ENCODE results near the gene GAL3ST3. TPM values are rescaled to one million over a fixed set of nuclear protein-coding genes. Genes with fewer than 3 reads are reported as not detected.
A peak's percentile ranks its signal among the peaks of the same experiment; 100 is the strongest.
"Not testable (repeated sequence)": the region's sequence is repeated elsewhere in the genome, so short reads cannot be mapped to it uniquely, and the experiment has no call there.

GAL3ST3 gene
- total RNA-seq, 1 donor from 2014 or later, result 0.18 TPM

DNA sequence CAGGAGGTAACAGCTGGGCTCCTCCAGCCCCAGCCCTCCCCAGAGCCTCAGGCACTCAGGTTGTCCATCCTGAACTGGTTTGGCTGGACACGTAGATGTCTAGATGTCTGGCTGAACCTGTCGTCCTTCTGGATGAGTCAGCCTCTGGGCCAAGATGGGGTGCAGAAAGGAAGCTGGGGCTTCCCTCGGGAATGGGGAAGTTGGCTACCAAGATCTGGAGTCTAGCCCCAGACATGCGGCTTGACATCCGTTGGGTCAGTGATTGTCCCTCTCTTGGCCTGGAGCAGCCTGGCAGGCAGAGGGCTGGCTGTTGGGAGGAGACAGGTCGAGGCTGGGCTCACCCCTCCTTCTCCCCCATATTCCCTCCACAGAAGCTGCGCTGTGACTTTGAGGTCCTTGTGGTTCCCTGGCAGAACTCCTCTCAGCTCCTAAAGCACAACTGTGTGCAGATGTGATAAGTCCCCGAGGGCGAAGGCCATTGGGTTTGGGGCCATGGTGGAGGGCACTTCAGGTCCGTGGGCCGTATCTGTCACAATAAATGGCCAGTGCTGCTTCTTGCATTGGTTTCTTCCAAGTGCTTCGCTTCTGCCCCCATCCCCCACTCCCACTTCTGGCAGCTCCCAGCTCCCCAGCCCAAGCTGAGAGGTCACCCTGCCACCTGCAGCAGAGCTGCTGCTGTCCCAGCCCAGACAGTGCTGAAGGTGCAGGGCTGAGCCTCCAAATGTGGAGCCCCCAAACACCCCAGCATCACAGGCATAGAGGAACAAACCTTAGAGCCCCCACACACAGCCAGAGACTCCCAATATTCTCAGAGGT lies 35.8 kb downstream of the GAL3ST3 start:
- Mint-ChIP-seq H3K36me3 (ENCODE audit: low read depth) (no peaks in the 10 kb centered on the region), H3K27ac (no peak overlapping the region), H3K9me3 (no peaks in the 10 kb centered on the region), H3K4me3 (ENCODE audit: low read depth) (no peak overlapping the region), H3K4me1 (ENCODE audit: low read depth) (peaks cover 3% of the 10 kb centered on the region), H3K27me3 (ENCODE audit: low read depth) (peaks cover 19% of the 10 kb centered on the region)
- no peak for DNase-seq (ENCODE audit: low spot score)
- intact Hi-C loops (cut with micrococcal nuclease), result no loop called here

DNA sequence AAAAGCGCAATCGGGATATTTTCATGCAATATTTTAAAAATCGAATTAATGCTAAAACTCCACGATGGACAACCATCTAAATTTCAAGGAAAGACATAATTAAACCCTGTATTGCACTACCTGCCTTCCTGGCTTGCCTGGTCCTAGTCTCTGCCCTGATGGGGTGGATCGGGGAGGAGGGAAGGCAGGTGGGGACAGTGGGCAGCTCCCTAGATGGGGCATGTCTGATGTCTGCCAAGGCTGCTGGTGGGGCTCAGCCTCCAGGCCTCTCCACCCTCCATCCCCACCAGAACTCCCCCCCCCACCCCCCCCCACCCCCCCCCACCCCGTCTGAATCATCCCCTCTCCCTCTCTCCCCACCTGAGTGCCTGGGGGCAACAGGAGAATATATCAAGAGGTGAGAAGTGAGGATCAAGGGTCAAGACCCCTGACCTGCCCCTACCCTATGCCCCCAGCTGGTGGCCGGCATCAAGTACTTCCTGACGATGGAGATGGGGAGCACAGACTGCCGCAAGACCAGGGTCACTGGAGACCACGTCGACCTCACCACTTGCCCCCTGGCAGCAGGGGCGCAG lies 36.5 kb downstream of the GAL3ST3 start:
- peaks cover under 1% of the 10 kb centered on the region for H3K4me1 Mint-ChIP-seq (ENCODE audit: low read depth)
- H3K9me3 Mint-ChIP-seq, result no peaks in the 10 kb centered on the region
- H3K27me3 Mint-ChIP-seq (ENCODE audit: low read depth), result peaks cover 19% of the 10 kb centered on the region
- no peak for DNase-seq (ENCODE audit: low spot score)
- H3K27ac Mint-ChIP-seq, result no peak overlapping the region
- H3K4me3 Mint-ChIP-seq (ENCODE audit: low read depth), result no peak overlapping the region
- intact Hi-C loops (cut with micrococcal nuclease), result no loop called here
- no peaks in the 10 kb centered on the region for H3K36me3 Mint-ChIP-seq (ENCODE audit: low read depth)

DNA sequence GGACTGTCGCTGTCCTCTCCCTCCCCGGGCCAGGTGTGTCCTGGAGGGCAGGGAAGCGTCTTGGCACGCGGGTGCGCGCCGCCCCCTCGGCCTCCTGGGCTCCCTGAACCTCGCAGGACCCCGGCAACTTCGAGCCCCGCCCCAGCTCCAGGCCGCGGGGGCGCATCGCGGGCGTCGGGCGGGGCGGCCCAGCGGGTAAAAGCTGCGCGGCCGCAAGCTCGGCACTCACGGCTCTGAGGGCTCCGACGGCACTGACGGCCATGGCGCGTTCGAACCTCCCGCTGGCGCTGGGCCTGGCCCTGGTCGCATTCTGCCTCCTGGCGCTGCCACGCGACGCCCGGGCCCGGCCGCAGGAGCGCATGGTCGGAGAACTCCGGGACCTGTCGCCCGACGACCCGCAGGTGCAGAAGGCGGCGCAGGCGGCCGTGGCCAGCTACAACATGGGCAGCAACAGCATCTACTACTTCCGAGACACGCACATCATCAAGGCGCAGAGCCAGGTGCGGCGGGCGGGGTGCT lies 37.1 kb downstream of the GAL3ST3 start, which contains the start of gene CST6:
CST6 (plus strand) TSS at position 224 of the 519 bp plus-strand sequence; CDS start at position 261, 37 bp downstream.
- intact Hi-C loops (cut with micrococcal nuclease), result no loop called here
- no peaks in the 10 kb centered on the region for H3K9me3 Mint-ChIP-seq
- no peak within 1 kb of the TSS for H3K27ac Mint-ChIP-seq
- no peak for DNase-seq (ENCODE audit: low spot score)
- H3K4me3 Mint-ChIP-seq (ENCODE audit: low read depth), result no peak within 1 kb of the TSS
- H3K27me3 Mint-ChIP-seq (ENCODE audit: low read depth), result peaks cover 19% of the 10 kb centered on the region
- no peaks in the 10 kb centered on the region for H3K36me3 Mint-ChIP-seq (ENCODE audit: low read depth)
- no peaks in the 10 kb centered on the region for H3K4me1 Mint-ChIP-seq (ENCODE audit: low read depth)

DNA sequence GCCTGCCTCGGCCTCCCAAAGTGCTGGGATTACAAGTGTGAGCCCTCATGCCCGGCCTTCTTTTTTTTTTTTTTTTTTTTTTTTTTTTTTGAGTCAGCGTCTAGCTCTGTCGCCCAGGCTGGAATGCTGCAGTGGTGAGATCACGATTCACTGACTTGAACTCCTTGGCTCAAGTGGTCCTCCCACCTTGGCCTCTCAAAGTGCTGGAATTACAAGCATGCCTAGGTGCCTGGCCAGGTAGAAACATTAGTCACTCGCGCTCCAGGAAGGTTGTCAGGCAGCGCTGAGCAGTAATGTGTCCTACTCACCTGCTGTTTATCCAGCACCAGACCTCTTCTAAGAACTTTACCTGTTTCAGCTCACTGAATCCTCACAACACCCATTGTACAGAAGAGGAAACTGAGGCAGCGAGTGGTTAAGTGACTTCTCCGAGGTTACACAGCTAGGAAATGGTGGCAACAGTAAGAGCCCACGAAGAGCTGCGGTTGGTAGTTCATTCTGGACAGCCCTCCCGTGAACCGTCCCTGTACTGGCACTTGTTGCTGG lies 37.6 kb downstream of the GAL3ST3 start:
- Mint-ChIP-seq H3K9me3 (no peaks in the 10 kb centered on the region), H3K27me3 (ENCODE audit: low read depth) (peaks cover 19% of the 10 kb centered on the region), H3K27ac (no peak overlapping the region), H3K4me1 (ENCODE audit: low read depth) (no peaks in the 10 kb centered on the region), H3K4me3 (ENCODE audit: low read depth) (no peak overlapping the region), H3K36me3 (ENCODE audit: low read depth) (no peaks in the 10 kb centered on the region)
- no peak for DNase-seq (ENCODE audit: low spot score)
- intact Hi-C loops (cut with micrococcal nuclease), result no loop called here

DNA sequence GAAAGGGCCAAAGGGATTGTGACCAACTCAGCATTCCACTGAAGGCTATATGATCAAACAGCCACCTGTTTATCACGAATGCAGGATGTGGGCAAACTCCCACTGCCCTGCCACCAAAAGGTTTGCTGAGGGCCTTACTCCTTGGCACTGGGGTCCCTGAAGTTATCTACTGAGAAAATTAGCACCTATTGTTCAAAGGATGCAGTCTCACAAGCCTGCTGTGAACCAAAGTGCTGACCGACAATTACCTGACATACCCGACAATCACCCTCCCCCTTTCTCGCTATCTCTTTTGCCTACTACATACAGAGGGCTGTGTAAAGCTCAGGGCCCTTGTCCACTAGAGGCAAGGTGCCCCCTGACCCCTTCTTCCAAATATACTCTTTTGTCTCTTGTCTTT lies 38.9 kb downstream of the GAL3ST3 start:
- H3K27ac Mint-ChIP-seq; H3K36me3 Mint-ChIP-seq (ENCODE audit: low read depth); intact Hi-C loops (cut with micrococcal nuclease); DNase-seq (ENCODE audit: low spot score); H3K4me1 Mint-ChIP-seq (ENCODE audit: low read depth); H3K4me3 Mint-ChIP-seq (ENCODE audit: low read depth); H3K9me3 Mint-ChIP-seq: not testable (repeated sequence)
- H3K27me3 Mint-ChIP-seq (ENCODE audit: low read depth), result peaks cover 19% of the 10 kb centered on the region

- H3K36me3 Mint-ChIP-seq (ENCODE audit: low read depth), result peaks cover 23% of the 10 kb centered on the region
- H3K27ac Mint-ChIP-seq, result no peak overlapping the region
These were observed 40.4 kb downstream of the GAL3ST3 start for GRCh38 chr11:66008468-66009101.

DNA sequence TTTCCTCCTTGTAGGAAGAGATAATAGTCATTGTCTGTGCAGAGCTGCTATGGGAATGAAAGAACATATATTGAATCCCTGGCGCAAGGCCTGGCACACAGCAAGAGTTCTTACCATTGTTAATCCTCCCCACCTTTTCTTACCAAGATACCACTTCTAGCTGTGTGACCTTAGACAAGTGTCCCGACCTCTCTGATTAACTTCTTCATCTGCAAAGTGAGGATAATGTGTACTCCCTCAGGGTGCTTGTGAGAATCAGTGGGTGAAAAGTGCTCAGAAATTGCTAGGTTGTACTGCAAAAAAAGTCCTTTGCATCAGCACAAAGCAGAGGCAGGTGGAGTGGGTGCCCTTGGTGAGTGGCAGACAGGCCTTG lies 40.9 kb downstream of the GAL3ST3 start:
- Mint-ChIP-seq H3K4me3 (ENCODE audit: low read depth) (no peak overlapping the region), H3K9me3 (no peaks in the 10 kb centered on the region), H3K36me3 (ENCODE audit: low read depth) (peaks cover 29% of the 10 kb centered on the region), H3K27me3 (ENCODE audit: low read depth) (peaks cover 15% of the 10 kb centered on the region), H3K27ac (no peak overlapping the region), H3K4me1 (ENCODE audit: low read depth) (peaks cover 7% of the 10 kb centered on the region)
- DNase-seq (ENCODE audit: low spot score), result no peak
- intact Hi-C loops (cut with micrococcal nuclease), result no loop called here

More at GRCh38 chr11:66008468-66009101, 40.4 kb downstream of the GAL3ST3 start:
- Mint-ChIP-seq H3K4me3 (ENCODE audit: low read depth) (no peak overlapping the region), H3K9me3 (no peaks in the 10 kb centered on the region), H3K27me3 (ENCODE audit: low read depth) (peaks cover 17% of the 10 kb centered on the region), H3K4me1 (ENCODE audit: low read depth) (peaks cover 4% of the 10 kb centered on the region)
- no peak for DNase-seq (ENCODE audit: low spot score)
- intact Hi-C loops (cut with micrococcal nuclease), result no loop called here

DNA sequence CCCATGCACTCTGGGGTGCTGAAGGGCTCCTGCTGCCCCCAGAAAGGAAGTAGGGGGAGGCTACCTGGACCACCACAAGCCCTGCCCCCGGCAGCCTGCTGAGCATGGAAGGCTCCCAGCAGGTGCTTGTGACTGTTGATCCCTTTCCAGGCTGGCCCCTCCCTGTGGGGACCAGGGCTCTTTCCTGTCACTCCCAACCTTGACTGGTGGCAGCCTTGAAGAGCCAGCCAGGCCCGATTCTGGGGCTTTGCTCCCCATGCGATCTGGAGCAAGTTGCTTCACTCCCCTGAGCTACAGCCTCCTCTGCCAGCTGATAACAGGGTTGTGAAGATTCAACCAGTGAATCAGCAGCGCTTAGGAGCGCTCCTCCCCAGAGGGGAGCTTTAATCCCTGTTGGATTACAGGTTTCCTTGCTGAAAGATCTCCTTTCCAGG lies 41.7 kb downstream of the GAL3ST3 start:
- intact Hi-C loops (cut with micrococcal nuclease), result no loop called here
- Mint-ChIP-seq H3K9me3 (no peaks in the 10 kb centered on the region), H3K27me3 (ENCODE audit: low read depth) (peaks cover 10% of the 10 kb centered on the region), H3K4me3 (ENCODE audit: low read depth) (no peak overlapping the region), H3K27ac (no peak overlapping the region), H3K36me3 (ENCODE audit: low read depth) (peaks cover 36% of the 10 kb centered on the region), H3K4me1 (ENCODE audit: low read depth) (peaks cover 9% of the 10 kb centered on the region)
- DNase-seq (ENCODE audit: low spot score), result no peak

- DNase-seq (ENCODE audit: low spot score), result no peak
- no peaks in the 10 kb centered on the region for H3K9me3 Mint-ChIP-seq
- H3K4me3 Mint-ChIP-seq (ENCODE audit: low read depth), result no peak overlapping the region
- H3K27ac Mint-ChIP-seq, result no peak overlapping the region
- H3K27me3 Mint-ChIP-seq (ENCODE audit: low read depth), result peaks cover 9% of the 10 kb centered on the region
- H3K36me3 Mint-ChIP-seq (ENCODE audit: low read depth), result peaks cover 40% of the 10 kb centered on the region
- intact Hi-C loops (cut with micrococcal nuclease), result no loop called here
- H3K4me1 Mint-ChIP-seq (ENCODE audit: low read depth), result peaks cover 9% of the 10 kb centered on the region
These were observed 42.1 kb downstream of the GAL3ST3 start for GRCh38 chr11:66006891-66007176.

DNA sequence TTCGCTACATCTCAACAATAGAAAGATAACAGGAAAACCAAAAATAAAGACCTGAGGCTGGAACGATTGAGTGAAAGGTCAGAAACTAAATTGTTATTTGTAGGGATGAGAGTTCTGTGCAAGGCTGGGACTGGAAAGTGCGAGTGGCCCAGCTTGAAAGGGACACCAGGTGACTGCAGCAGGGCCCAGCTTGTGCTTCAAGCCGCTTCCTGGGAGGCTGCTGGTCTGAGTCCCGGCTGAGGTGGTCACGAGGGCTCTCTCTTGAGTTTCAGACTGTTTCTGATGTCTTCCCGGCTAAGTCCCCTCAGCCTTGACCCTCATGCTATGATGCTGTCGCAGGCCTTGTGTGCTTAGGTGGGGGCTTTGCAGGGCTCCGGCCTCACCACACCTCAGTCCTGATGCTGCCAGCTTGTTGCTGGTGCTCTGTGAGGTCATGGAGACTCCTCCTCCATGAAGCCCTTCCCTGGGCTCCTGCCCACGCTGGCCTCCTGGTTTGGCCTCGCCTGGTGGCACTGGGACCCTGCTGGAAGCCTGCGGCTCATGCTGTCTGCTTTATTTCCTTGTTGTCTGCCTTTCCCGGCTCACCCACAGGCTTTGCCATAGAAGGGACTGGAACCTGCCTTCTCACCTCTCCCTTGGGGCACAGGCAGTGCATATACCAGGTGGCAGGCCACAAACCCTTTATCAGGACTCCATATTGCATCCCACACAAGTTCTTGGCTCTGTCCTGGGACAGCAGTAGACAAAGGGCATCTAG lies 42.6 kb downstream of the GAL3ST3 start:
- peaks cover 9% of the 10 kb centered on the region for H3K4me1 Mint-ChIP-seq (ENCODE audit: low read depth)
- no peak for DNase-seq (ENCODE audit: low spot score)
- H3K4me3 Mint-ChIP-seq (ENCODE audit: low read depth), result no peak overlapping the region
- H3K27me3 Mint-ChIP-seq (ENCODE audit: low read depth), result peaks cover 6% of the 10 kb centered on the region
- intact Hi-C loops (cut with micrococcal nuclease), result no loop called here
- no peaks in the 10 kb centered on the region for H3K9me3 Mint-ChIP-seq
- H3K36me3 Mint-ChIP-seq (ENCODE audit: low read depth), result peaks cover 44% of the 10 kb centered on the region
- no peak overlapping the region for H3K27ac Mint-ChIP-seq

- Mint-ChIP-seq H3K27me3 (ENCODE audit: low read depth) (no peaks in the 10 kb centered on the region), H3K4me3 (ENCODE audit: low read depth) (peak overlapping the region; percentile 98), H3K4me1 (ENCODE audit: low read depth) (peaks cover 18% of the 10 kb centered on the region), H3K9me3 (no peaks in the 10 kb centered on the region), H3K27ac (no peak overlapping the region), H3K36me3 (ENCODE audit: low read depth) (peaks cover 61% of the 10 kb centered on the region)
- DNase-seq (ENCODE audit: low spot score), result no peak
- intact Hi-C loops (cut with micrococcal nuclease), result loop anchor here (5.0 kb wide), 1 partner anchor 292 kb away; the partner anchor contains the start of gene KAT5
These were observed 44.8 kb downstream of the GAL3ST3 start for GRCh38 chr11:66004186-66004585.

DNA sequence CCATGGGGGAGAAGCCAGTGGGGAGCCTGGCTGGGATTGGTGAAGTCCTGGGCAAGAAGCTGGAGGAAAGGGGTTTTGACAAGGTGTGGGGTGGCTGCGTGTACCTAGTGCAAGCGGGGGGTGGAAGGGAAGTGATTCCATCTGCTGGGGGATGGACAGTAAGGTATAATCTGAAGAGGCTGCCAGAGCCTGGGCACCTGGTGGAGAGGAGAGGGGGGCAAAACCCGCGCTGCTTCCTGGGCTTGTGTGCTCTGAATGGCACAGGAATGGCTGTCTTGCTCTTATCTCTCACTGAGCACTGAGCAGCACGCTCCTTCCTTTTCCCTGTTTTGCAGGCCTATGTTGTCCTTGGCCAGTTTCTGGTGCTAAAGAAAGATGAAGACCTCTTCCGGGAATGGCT lies 45.7 kb downstream of the GAL3ST3 start:
- no peaks in the 10 kb centered on the region for H3K27me3 Mint-ChIP-seq (ENCODE audit: low read depth)

More for the DNA sequence above, 45.7 kb downstream of the GAL3ST3 start:
- H3K36me3 Mint-ChIP-seq (ENCODE audit: low read depth), result peaks cover 70% of the 10 kb centered on the region
- H3K27ac Mint-ChIP-seq, result peak overlapping the region; percentile 76
- peak overlapping the region; percentile 98 for H3K4me3 Mint-ChIP-seq (ENCODE audit: low read depth)
- no peaks in the 10 kb centered on the region for H3K9me3 Mint-ChIP-seq
- H3K4me1 Mint-ChIP-seq (ENCODE audit: low read depth), result peaks cover 18% of the 10 kb centered on the region
- no peak for DNase-seq (ENCODE audit: low spot score)
- intact Hi-C loops (cut with micrococcal nuclease), result loop anchor here (5.0 kb wide), 1 partner anchor 291 kb away; the partner anchor contains the start of gene KAT5

All from activated T-helper 2 cell treated with anti-CD3 and anti-CD28 coated beads, Interferon-gamma antibody, Interleukin-2, Interleukin-4, amounts not matched to agents 10 μg/mL and 5 μg/mL and 100 μg/mL, durations not matched to agents 14 hours and 24 hours and 36 hours (primary cell).